IMR-90 (cell line): ENCODE data around the gene TMEM63A. TPM values are rescaled to one million over a fixed set of nuclear protein-coding genes. Genes with fewer than 3 reads are reported as not detected.

ENCODE experiments used
- ATAC-seq: fragments of 200-7000 bp; cut with Tn5 transposase; 2 replicates; pipeline ENCODE4 v1.9.1; 2020; ENCODE audit warnings: low read depth, mild to moderate bottlenecking, moderate library complexity
- BruUV-seq: library from RNA; stranded (reverse); fragments of 400-500 nt; replicated peaks from 2 replicates; lab custom pipeline; 2021; lab: Mats Ljungman, UMichigan
- CTCF ChIA-PET: fragments of 300-600 bp; formaldehyde crosslinking; extraction: SDS; loops from one replicate; lab custom pipeline; 2021; ENCODE audit warnings: antibody characterized with exemption; lab: Yijun Ruan, JAX
- POLR2A ChIA-PET: fragments of 300-600 bp; sonication (Branson Sonifier 250); formaldehyde crosslinking; loops from one replicate; lab custom pipeline; 2022; ENCODE audit warnings: antibody characterized with exemption; ENCODE audit not compliant: unreplicated experiment; lab: Charles Lee
- DNase-seq: peaks from one replicate; pipeline ENCODE4 v3.0.0; 2013
- H2AFZ ChIP-seq: replicated peaks from 2 replicates; pipeline ENCODE3; 2013; ENCODE audit warnings: low read length, mild to moderate bottlenecking; ENCODE audit not compliant: poor library complexity
- H2AK5ac ChIP-seq: 2 replicates; pipeline ENCODE4 v1.6.1; 2013; ENCODE audit warnings: low read depth, low read length, inconsistent platforms
- H2AK9ac ChIP-seq: replicated peaks from 2 replicates; pipeline ENCODE3; 2013; ENCODE audit warnings: mild to moderate bottlenecking, low read depth, low read length, moderate library complexity; ENCODE audit not compliant: poor library complexity
- H2BK120ac ChIP-seq: 2 replicates; pipeline ENCODE4 v1.6.1; 2013; ENCODE audit warnings: low read depth, low read length, inconsistent platforms
- H2BK15ac ChIP-seq: 3 replicates; pipeline ENCODE4 v1.6.1; 2013; ENCODE audit warnings: low read depth, low read length, inconsistent platforms
- H2BK20ac ChIP-seq: 2 replicates; pipeline ENCODE4 v1.6.1; 2013; ENCODE audit warnings: low read depth, mild to moderate bottlenecking, inconsistent platforms, low read length, moderate library complexity
- H2BK5ac ChIP-seq: 2 replicates; pipeline ENCODE4 v1.6.1; 2013; ENCODE audit warnings: mild to moderate bottlenecking, low read depth, low read length, inconsistent platforms; ENCODE audit not compliant: poor library complexity, severe bottlenecking
- H3K14ac ChIP-seq: replicated peaks from 2 replicates; pipeline ENCODE4 v1.6.1; 2013; ENCODE audit warnings: low read depth, low read length, inconsistent platforms
- H3K18ac ChIP-seq: 2 replicates; pipeline ENCODE4 v1.6.1; 2013; ENCODE audit warnings: low read depth, low read length, control low read depth
- H3K23ac ChIP-seq: 2 replicates; pipeline ENCODE4 v1.6.1; 2013; ENCODE audit warnings: low read depth, low read length, inconsistent platforms
- H3K27ac ChIP-seq: 2 replicates; pipeline ENCODE4 v1.5.1; 2013; ENCODE audit warnings: mild to moderate bottlenecking, control low read depth, low read length; ENCODE audit not compliant: insufficient read depth
- H3K27me3 ChIP-seq: 2 replicates; pipeline ENCODE4 v1.6.1; 2013; ENCODE audit warnings: low read length; ENCODE audit not compliant: control insufficient read depth, insufficient read depth
- H3K36me3 ChIP-seq: 2 replicates; pipeline ENCODE4 v1.6.1; 2013; ENCODE audit warnings: low read length, mixed read lengths; ENCODE audit not compliant: control insufficient read depth, insufficient read depth
- H3K4ac ChIP-seq: 2 replicates; pipeline ENCODE4 v1.6.1; 2013; ENCODE audit warnings: low read depth, low read length, inconsistent platforms
- H3K4me1 ChIP-seq: 2 replicates; pipeline ENCODE4 v1.6.1; 2013; ENCODE audit warnings: low read length, mixed read lengths; ENCODE audit not compliant: control insufficient read depth, insufficient read depth
- H3K4me2 ChIP-seq: 2 replicates; pipeline ENCODE4 v1.6.1; 2013; ENCODE audit warnings: low read depth, mild to moderate bottlenecking, control low read depth, low read length, moderate library complexity
- H3K4me3 ChIP-seq: 2 replicates; pipeline ENCODE4 v1.5.1; 2013; ENCODE audit warnings: low read depth, mild to moderate bottlenecking, control low read depth, low read length, moderate library complexity; ENCODE audit not compliant: insufficient read depth
- H3K56ac ChIP-seq: 2 replicates; pipeline ENCODE4 v1.6.1; 2013; ENCODE audit warnings: low read length, inconsistent platforms; ENCODE audit not compliant: insufficient read depth; ENCODE audit errors: extremely low read depth
- H3K79me1 ChIP-seq, 2 experiments: 2 replicates each; pipeline ENCODE4 v1.6.1; 2013; ENCODE audit warnings: low read length in 2 of 2, inconsistent platforms in 1 of 2, low read depth in 1 of 2
- H3K9ac ChIP-seq: 2 replicates; pipeline ENCODE4 v1.6.1; 2013; ENCODE audit warnings: low read depth, low read length, control low read depth
- H3K9me1 ChIP-seq: 2 replicates; pipeline ENCODE4 v1.6.1; 2013; ENCODE audit warnings: low read length, inconsistent platforms; ENCODE audit not compliant: insufficient read depth
- H3K9me3 ChIP-seq: 2 replicates; pipeline ENCODE4 v1.6.1; 2013; ENCODE audit warnings: low read length; ENCODE audit not compliant: control insufficient read depth, insufficient read depth
- H4K20me1 ChIP-seq: 2 replicates; pipeline ENCODE4 v1.6.1; 2013; ENCODE audit warnings: low read length, inconsistent platforms; ENCODE audit not compliant: insufficient read depth
- H4K5ac ChIP-seq: 2 replicates; pipeline ENCODE4 v1.6.1; 2013; ENCODE audit warnings: mild to moderate bottlenecking, low read depth, low read length, control low read depth
- H4K8ac ChIP-seq, 2 experiments: 2 replicates each; pipeline ENCODE4 v1.6.1; 2013; ENCODE audit warnings: low read depth in 2 of 2, low read length in 2 of 2, control low read depth in 1 of 2, inconsistent platforms in 1 of 2
- H4K91ac ChIP-seq: 2 replicates; pipeline ENCODE4 v1.6.1; 2013; ENCODE audit warnings: low read depth, low read length, inconsistent platforms; ENCODE audit not compliant: insufficient read depth
- CEBPB ChIP-seq: IDR thresholded peaks from 2 replicates; pipeline ENCODE4 v1.6.1; 2012; ENCODE audit warnings: low read depth, low read length, improper control_type of control experiment
- CHD1 ChIP-seq: IDR thresholded peaks from 2 replicates; pipeline ENCODE4 v1.6.1; 2012; ENCODE audit warnings: low read depth, low read length, improper control_type of control experiment
- CTCF ChIP-seq: conservative IDR thresholded peaks from 2 replicates; pipeline ENCODE4 v1.5.1; 2012; ENCODE audit warnings: mild to moderate bottlenecking, low read depth, low read length, improper control_type of control experiment
- FOS ChIP-seq: fragments of 150-350 bp; IDR thresholded peaks from 2 replicates; pipeline ENCODE4 v1.6.1; 2016; ENCODE audit warnings: low read depth, low read length
- MAFK ChIP-seq: IDR thresholded peaks from 2 replicates; pipeline ENCODE4 v1.6.1; 2012; ENCODE audit warnings: low read depth, low read length, improper control_type of control experiment
- MAZ ChIP-seq: IDR thresholded peaks from 2 replicates; pipeline ENCODE4 v1.6.1; 2012; ENCODE audit warnings: low read depth, mild to moderate bottlenecking, low read length, improper control_type of control experiment, moderate library complexity, borderline replicate concordance
- MXI1 ChIP-seq: IDR thresholded peaks from 2 replicates; pipeline ENCODE4 v1.6.1; 2012; ENCODE audit warnings: low read depth, mild to moderate bottlenecking, low read length, moderate library complexity, borderline replicate concordance
- POLR2A ChIP-seq: IDR thresholded peaks from 2 replicates; pipeline ENCODE4 v1.6.1; 2012; ENCODE audit warnings: mild to moderate bottlenecking, low read depth, low read length
- RAD21 ChIP-seq: IDR thresholded peaks from 2 replicates; pipeline ENCODE4 v1.6.1; 2012; ENCODE audit warnings: low read length, improper control_type of control experiment
- RCOR1 ChIP-seq: IDR thresholded peaks from 2 replicates; pipeline ENCODE4 v1.6.1; 2012; ENCODE audit warnings: mild to moderate bottlenecking, low read length, improper control_type of control experiment; ENCODE audit not compliant: insufficient replicate concordance
- RFX5 ChIP-seq: IDR thresholded peaks from 2 replicates; pipeline ENCODE4 v1.8.0; 2012; ENCODE audit warnings: low read depth, mild to moderate bottlenecking, low read length, moderate library complexity
- SMC3 ChIP-seq: fragments of 150-350 bp; IDR thresholded peaks from 2 replicates; pipeline ENCODE4 v1.6.1; 2016; ENCODE audit warnings: low read depth, mild to moderate bottlenecking, antibody characterized with exemption, low read length, moderate library complexity
- USF2 ChIP-seq: fragments of 150-350 bp; IDR thresholded peaks from 2 replicates; pipeline ENCODE4 v1.6.1; 2017; ENCODE audit warnings: mild to moderate bottlenecking, antibody characterized with exemption, low read length, low read depth
- WGBS, 2 experiments: methylation state at CpG; one replicate each; pipeline versions ENCODE4 v1.1.5 to v1.1.7; 2013; ENCODE audit warnings: missing lambda C conversion rate in 2 of 2; ENCODE audit not compliant: insufficient read length in 1 of 2; ENCODE audit errors: extremely low coverage in 2 of 2; 5-methylcytosine and 5-hydroxymethylcytosine counted together
- dilution Hi-C: fragments of 300-500 bp; cut with HindIII; formaldehyde crosslinking; loops from one replicate; pipeline ENCODE4 v1.14.3; 2018; ENCODE audit warnings: low sequenced_read_pairs; ENCODE audit not compliant: unreplicated experiment
- in situ Hi-C: fragments of 300-500 bp; cut with MboI; formaldehyde crosslinking; loops from 3 replicates; pipeline ENCODE4 v1.14.3; 2019; ENCODE audit warnings: low sequenced_read_pairs, inconsistent platforms, mixed read lengths
- intact Hi-C: fragments of 100-400 bp; cut with micrococcal nuclease; formaldehyde crosslinking; loops from 2 replicates; pipeline ENCODE4 v1.10.0; 2022
- polyA plus RNA-seq, 3 experiments: library from polyadenylated mRNA; depleted of rRNA; stranded (reverse); fragments of >200 nt; gene quantifications; 2 replicates each; pipeline ENCODE4 v1.2.3, GENCODE V29; 2012; ENCODE audit warnings: low replicate concordance in 1 of 3
- total RNA-seq: library from RNA; depleted of rRNA; stranded (reverse); fragments of >200 nt; gene quantifications from 2 replicates; pipeline ENCODE4 v1.2.3, GENCODE V29; 2012

TMEM63A gene
- total and polyA plus RNA-seq, 2 of the 4 experiments (the other 2 are of a cell fraction) = 4.7 to 23.3 TPM

- TF ChIP-seq MAFK (no peak), CEBPB (no peak), MAZ (peak; percentile 42; the same call in 1 of the 2 replicates)
These were observed 72.2 kb downstream of the TMEM63A start, which contains the start of gene EPHX1 (continued) for GRCh38 chr1:225809842-225810578.

GRCh38 chr1:225808136-225808535 is 74.0 kb downstream of the TMEM63A start:
- Histone ChIP-seq H3K9me1 (peaks cover 13% of the 10 kb centered on the region; the same call in 1 of the 2 replicates), H3K4me3 (no peak overlapping the region), H2BK15ac (no peak overlapping the region), H4K8ac (no peak overlapping the region), H3K9ac (no peak overlapping the region), H3K79me1 (peaks cover 0 to 11% of the 10 kb centered on the region in 2 experiments; a peak in 2 of 4 replicates), H3K36me3 (no peaks in the 10 kb centered on the region), H3K18ac (no peak overlapping the region), H4K5ac (no peak overlapping the region), H3K56ac (no peak overlapping the region), H2BK5ac (no peak overlapping the region), H4K91ac (no peak overlapping the region), H3K9me3 (no peaks in the 10 kb centered on the region), H3K27me3 (no peaks in the 10 kb centered on the region), H3K14ac (no peak overlapping the region), H3K4me1 (peaks cover 12% of the 10 kb centered on the region; the same call in 1 of the 2 replicates), H3K27ac (no peak overlapping the region), H3K23ac (no peak overlapping the region), H4K20me1 (no peaks in the 10 kb centered on the region), H2BK120ac (no peak overlapping the region), H3K4me2 (no peak overlapping the region), H2AFZ (no peak overlapping the region), H3K4ac (no peak overlapping the region), H2AK9ac (no peak overlapping the region), H2BK20ac (no peak overlapping the region), H2AK5ac (no peak overlapping the region)
- ChIA-PET CTCF (no interaction called here), POLR2A (no interaction called here)
- intact Hi-C loops = no loop called here
- in situ Hi-C loops = no loop called here
- dilution Hi-C loops = no loop called here
- no peak for DNase-seq
- no peak for ATAC-seq
- BruUV-seq = no TSS peak
- WGBS, 2 experiments = 61% methylated on average over 3 of the region's 5 CpGs; no CpG with 5 or more reads in 1 of the 2 experiments
- no peak for TF ChIP-seq CHD1
- no peak for TF ChIP-seq FOS
- TF ChIP-seq USF2 = no peak
- no peak for TF ChIP-seq RCOR1
- TF ChIP-seq SMC3 = no peak
- no peak for TF ChIP-seq MAZ
- no peak for TF ChIP-seq CEBPB
- TF ChIP-seq RAD21 = no peak
- TF ChIP-seq CTCF = no peak
- no peak for TF ChIP-seq MXI1
- no peak for TF ChIP-seq RFX5
- TF ChIP-seq POLR2A = no peak
